GM12873 (cell line): ENCODE measurements around the gene NRN1L.
A peak's percentile ranks its signal among the peaks of the same experiment; 100 is the strongest.

Experiments
- CTCF ChIP-seq: IDR thresholded peaks from 2 replicates; pipeline ENCODE4 v1.5.1; 2012; ENCODE audit warnings: low read depth, mild to moderate bottlenecking, moderate library complexity, low read length, control low read depth; ENCODE audit not compliant: insufficient read depth; ENCODE audit errors: missing control alignments

NRN1L gene

GRCh38 chr16:67884684-67885083 lies at the start of gene NRN1L:
NRN1L (plus strand) TSS chr16:67884885; CDS start chr16:67884904, 19 bp downstream.
- TF ChIP-seq CTCF, result no peak

GRCh38 chr16:67837811-67838210 lies 46.9 kb upstream of the NRN1L start:
- TF ChIP-seq CTCF, result no peak

- TF ChIP-seq CTCF, result no peak
Observed at GRCh38 chr16:67841198-67841815, 43.4 kb upstream of the NRN1L start.

GRCh38 chr16:67841816-67842508 lies 42.7 kb upstream of the NRN1L start, which contains the start of gene THAP11:
THAP11 (plus strand) TSS chr16:67842320; CDS start chr16:67842555, 235 bp downstream.
- peak; percentile 93 for TF ChIP-seq CTCF

- peak; percentile 56 for TF ChIP-seq CTCF
Observed at GRCh38 chr16:67842509-67843342, 42.0 kb upstream of the NRN1L start.

- no peak for TF ChIP-seq CTCF
Observed at GRCh38 chr16:67843343-67843765, 41.3 kb upstream of the NRN1L start.

- no peak for TF ChIP-seq CTCF
Observed at GRCh38 chr16:67844497-67844896, 40.2 kb upstream of the NRN1L start.
